Measurements from ENCODE around the gene WNT3A. TPM values are rescaled to one million over a fixed set of nuclear protein-coding genes. Genes with fewer than 3 reads are reported as not detected.

Gene WNT3A
- polyA plus RNA-seq, 1 of the 3 experiments (the other 2 are of a cell fraction): not detected

GRCh38 chr1:228068359-228068758 is 61.6 kb downstream of the WNT3A start:
- no peaks in the 10 kb centered on the region for H3K9me3 ChIP-seq
- no peaks in the 10 kb centered on the region for H4K20me1 ChIP-seq (ENCODE audit: insufficient read depth)
- no peaks in the 10 kb centered on the region for H3K9me2 ChIP-seq
- peaks cover 0 to 11% of the 10 kb centered on the region in 2 experiments; a peak in 1 of 4 replicates for H3K4me1 ChIP-seq (ENCODE audit: control insufficient read depth in 1 of 2, insufficient read depth in 2 of 2, low read depth in 1 of 2, low read length in 1 of 2)
- ChIA-PET POLR2A (no interaction called here), CTCF (no interaction called here)
- H3K27ac ChIP-seq (ENCODE audit: low read depth in 2 of 2, low read length in 1 of 2): no peak overlapping the region
- no peak overlapping the region for H3K4me2 ChIP-seq
- no peak for DNase-seq
- TF ChIP-seq, protein P1, sequence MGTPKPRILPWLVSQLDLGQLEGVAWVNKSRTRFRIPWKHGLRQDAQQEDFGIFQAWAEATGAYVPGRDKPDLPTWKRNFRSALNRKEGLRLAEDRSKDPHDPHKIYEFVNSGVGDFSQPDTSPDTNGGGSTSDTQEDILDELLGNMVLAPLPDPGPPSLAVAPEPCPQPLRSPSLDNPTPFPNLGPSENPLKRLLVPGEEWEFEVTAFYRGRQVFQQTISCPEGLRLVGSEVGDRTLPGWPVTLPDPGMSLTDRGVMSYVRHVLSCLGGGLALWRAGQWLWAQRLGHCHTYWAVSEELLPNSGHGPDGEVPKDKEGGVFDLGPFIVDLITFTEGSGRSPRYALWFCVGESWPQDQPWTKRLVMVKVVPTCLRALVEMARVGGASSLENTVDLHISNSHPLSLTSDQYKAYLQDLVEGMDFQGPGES (IDR thresholded peaks at IDR 0.05; ENCODE audit: low read depth, low read length): no peak
- TF ChIP-seq FOSL2 (IDR thresholded peaks at IDR 0.05; ENCODE audit: borderline replicate concordance, low read depth) (no peak), REST (IDR thresholded peaks at IDR 0.05; ENCODE audit: low read depth, low read length) (no peak), RXRA (IDR thresholded peaks at IDR 0.05; ENCODE audit: borderline replicate concordance, low read depth) (no peak)
- no peak overlapping the region for H3K9ac ChIP-seq
- H3K36me3 ChIP-seq (replicated peaks in 1 of 2; ENCODE audit: control insufficient read depth in 1 of 2, insufficient read depth in 2 of 2, low read length in 1 of 2): no peaks in the 10 kb centered on the region
- no peak overlapping the region for H2AFZ ChIP-seq (ENCODE audit: low read depth)
- no peaks in the 10 kb centered on the region for H3K79me2 ChIP-seq (ENCODE audit: insufficient read depth)
- H3K4me3 ChIP-seq (ENCODE audit: low read depth in 2 of 2, low read length in 1 of 2): no peak overlapping the region
- WGBS (ENCODE audit: low lambda C conversion rate): 34% methylated on average over 7 of the region's 7 CpGs
- H3F3A ChIP-seq (replicated peaks; ENCODE audit: insufficient read depth): no peaks in the 10 kb centered on the region
- H3K27me3 ChIP-seq (ENCODE audit: insufficient read depth): peaks cover 16% of the 10 kb centered on the region; the same call in 1 of the 2 replicates

- no peaks in the 10 kb centered on the region for H3K36me3 ChIP-seq (replicated peaks in 1 of 2; ENCODE audit: control insufficient read depth in 1 of 2, insufficient read depth in 2 of 2, low read length in 1 of 2)
- WGBS (ENCODE audit: low lambda C conversion rate): 17% methylated on average over 2 of the region's 2 CpGs
- H2AFZ ChIP-seq (ENCODE audit: low read depth): no peak overlapping the region
- H4K20me1 ChIP-seq (ENCODE audit: insufficient read depth): no peaks in the 10 kb centered on the region
- H3K9ac ChIP-seq: no peak overlapping the region
- DNase-seq: no peak
- no peaks in the 10 kb centered on the region for H3K79me2 ChIP-seq (ENCODE audit: insufficient read depth)
- peaks cover 16% of the 10 kb centered on the region; the same call in 1 of the 2 replicates for H3K27me3 ChIP-seq (ENCODE audit: insufficient read depth)
- ChIA-PET POLR2A (no interaction called here), CTCF (no interaction called here)
- no peak overlapping the region for H3K4me3 ChIP-seq (ENCODE audit: low read depth in 2 of 2, low read length in 1 of 2)
- TF ChIP-seq TCF12 (IDR thresholded peaks at IDR 0.05): no peak
- peaks cover 0 to 20% of the 10 kb centered on the region in 2 experiments; a peak in 1 of 4 replicates for H3K4me1 ChIP-seq (ENCODE audit: control insufficient read depth in 1 of 2, insufficient read depth in 2 of 2, low read depth in 1 of 2, low read length in 1 of 2)
- H3K9me3 ChIP-seq: no peaks in the 10 kb centered on the region
- no peak overlapping the region for H3K27ac ChIP-seq (ENCODE audit: low read depth in 2 of 2, low read length in 1 of 2)
- H3F3A ChIP-seq (replicated peaks; ENCODE audit: insufficient read depth): peaks cover 7% of the 10 kb centered on the region
- H3K4me2 ChIP-seq: no peak overlapping the region
- no peaks in the 10 kb centered on the region for H3K9me2 ChIP-seq
Measured at GRCh38 chr1:228070173-228070572, 63.4 kb downstream of the WNT3A start.

DNA sequence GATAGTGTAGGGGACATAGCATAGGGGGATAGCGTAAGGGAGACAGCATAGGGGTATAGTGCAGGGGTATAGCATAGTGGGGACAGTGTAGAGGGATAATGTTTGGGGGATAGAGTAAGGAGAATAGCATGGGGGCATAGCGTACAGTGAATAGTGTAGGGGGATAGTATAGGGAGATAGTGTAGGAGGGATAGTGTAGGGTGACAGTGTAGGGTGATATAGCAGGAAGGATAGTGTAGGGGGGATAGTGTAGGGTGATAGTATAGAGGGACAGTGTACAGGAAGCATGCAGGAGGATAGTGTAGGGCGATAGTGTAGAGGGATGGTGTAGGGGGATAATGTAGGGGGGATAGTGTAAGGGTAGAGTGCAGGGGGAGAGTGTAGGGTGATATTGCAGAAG is 64.1 kb downstream of the WNT3A start:
- Histone ChIP-seq H3K4me2 (no peak overlapping the region), H4K20me1 (ENCODE audit: insufficient read depth) (no peaks in the 10 kb centered on the region), H3K27me3 (ENCODE audit: insufficient read depth) (peaks cover 16% of the 10 kb centered on the region; the same call in 1 of the 2 replicates), H3K27ac (ENCODE audit: low read depth in 2 of 2, low read length in 1 of 2) (no peak overlapping the region), H2AFZ (ENCODE audit: low read depth) (no peak overlapping the region), H3K79me2 (ENCODE audit: insufficient read depth) (no peaks in the 10 kb centered on the region), H3K36me3 (replicated peaks in 1 of 2; ENCODE audit: control insufficient read depth in 1 of 2, insufficient read depth in 2 of 2, low read length in 1 of 2) (no peaks in the 10 kb centered on the region), H3F3A (replicated peaks; ENCODE audit: insufficient read depth) (peaks cover 7% of the 10 kb centered on the region), H3K9me3 (no peaks in the 10 kb centered on the region), H3K9ac (no peak overlapping the region), H3K4me1 (ENCODE audit: control insufficient read depth in 1 of 2, insufficient read depth in 2 of 2, low read depth in 1 of 2, low read length in 1 of 2) (peaks cover 0 to 20% of the 10 kb centered on the region in 2 experiments; a peak in 1 of 4 replicates), H3K9me2 (no peaks in the 10 kb centered on the region), H3K4me3 (ENCODE audit: low read depth in 2 of 2, low read length in 1 of 2) (no peak overlapping the region)
- 8% methylated on average over 3 of the region's 3 CpGs for WGBS (ENCODE audit: low lambda C conversion rate)
- no peak for DNase-seq
- ChIA-PET POLR2A (no interaction called here), CTCF (no interaction called here)
- no peak for TF ChIP-seq RFX5 (IDR thresholded peaks at IDR 0.05; ENCODE audit: low read length)
- TF ChIP-seq POLR2AphosphoS5 (IDR thresholded peaks at IDR 0.05; ENCODE audit: low read depth, low read length): no peak
- TF ChIP-seq FOXM1 (IDR thresholded peaks at IDR 0.05; ENCODE audit: low read depth): no peak
- no peak for TF ChIP-seq GABPA (IDR thresholded peaks at IDR 0.05; ENCODE audit: low read depth)
- TF ChIP-seq JUND (IDR thresholded peaks at IDR 0.05): no peak
- no peak for TF ChIP-seq NFIC (IDR thresholded peaks at IDR 0.05; ENCODE audit: borderline replicate concordance)
- TF ChIP-seq, protein P2, sequence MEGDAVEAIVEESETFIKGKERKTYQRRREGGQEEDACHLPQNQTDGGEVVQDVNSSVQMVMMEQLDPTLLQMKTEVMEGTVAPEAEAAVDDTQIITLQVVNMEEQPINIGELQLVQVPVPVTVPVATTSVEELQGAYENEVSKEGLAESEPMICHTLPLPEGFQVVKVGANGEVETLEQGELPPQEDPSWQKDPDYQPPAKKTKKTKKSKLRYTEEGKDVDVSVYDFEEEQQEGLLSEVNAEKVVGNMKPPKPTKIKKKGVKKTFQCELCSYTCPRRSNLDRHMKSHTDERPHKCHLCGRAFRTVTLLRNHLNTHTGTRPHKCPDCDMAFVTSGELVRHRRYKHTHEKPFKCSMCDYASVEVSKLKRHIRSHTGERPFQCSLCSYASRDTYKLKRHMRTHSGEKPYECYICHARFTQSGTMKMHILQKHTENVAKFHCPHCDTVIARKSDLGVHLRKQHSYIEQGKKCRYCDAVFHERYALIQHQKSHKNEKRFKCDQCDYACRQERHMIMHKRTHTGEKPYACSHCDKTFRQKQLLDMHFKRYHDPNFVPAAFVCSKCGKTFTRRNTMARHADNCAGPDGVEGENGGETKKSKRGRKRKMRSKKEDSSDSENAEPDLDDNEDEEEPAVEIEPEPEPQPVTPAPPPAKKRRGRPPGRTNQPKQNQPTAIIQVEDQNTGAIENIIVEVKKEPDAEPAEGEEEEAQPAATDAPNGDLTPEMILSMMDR (IDR thresholded peaks at IDR 0.05): no peak
- TF ChIP-seq, protein P3, sequence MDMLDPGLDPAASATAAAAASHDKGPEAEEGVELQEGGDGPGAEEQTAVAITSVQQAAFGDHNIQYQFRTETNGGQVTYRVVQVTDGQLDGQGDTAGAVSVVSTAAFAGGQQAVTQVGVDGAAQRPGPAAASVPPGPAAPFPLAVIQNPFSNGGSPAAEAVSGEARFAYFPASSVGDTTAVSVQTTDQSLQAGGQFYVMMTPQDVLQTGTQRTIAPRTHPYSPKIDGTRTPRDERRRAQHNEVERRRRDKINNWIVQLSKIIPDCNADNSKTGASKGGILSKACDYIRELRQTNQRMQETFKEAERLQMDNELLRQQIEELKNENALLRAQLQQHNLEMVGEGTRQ (IDR thresholded peaks at IDR 0.05; ENCODE audit: borderline replicate concordance, low read depth, low read length): no peak

All from SK-N-SH (cell line).